Measurements from ENCODE around the gene SAMD3.
"Not testable (repeated sequence)": the region's sequence is repeated elsewhere in the genome, so short reads cannot be mapped to it uniquely, and the experiment has no call there.

The SAMD3 gene

DNA sequence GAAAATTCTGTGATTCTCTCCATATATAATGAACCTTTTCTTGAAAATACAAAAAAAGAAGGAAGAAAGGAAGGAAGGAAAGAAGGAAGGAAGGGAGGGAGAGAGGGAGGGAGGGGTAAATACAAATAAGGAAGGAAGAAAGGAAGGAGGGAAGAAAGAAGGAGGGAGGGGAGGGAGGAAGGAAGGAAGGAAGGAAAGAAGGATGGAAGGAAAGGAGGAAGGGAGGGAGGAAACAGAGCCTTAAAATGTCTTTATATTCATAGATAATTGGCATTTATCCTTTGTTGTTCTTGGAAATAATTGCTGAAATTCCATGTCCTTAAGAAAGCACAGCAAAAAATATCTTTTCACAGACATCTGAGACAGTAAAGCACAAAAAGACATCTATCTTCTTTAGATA lies 40.3 kb downstream of the SAMD3 start:
- H3K9me2 ChIP-seq (replicated peaks; ENCODE audit: low read depth, low read length), result no peaks in the 10 kb centered on the region
- H3K4me1 ChIP-seq (ENCODE audit: insufficient read depth, low read length, poor library complexity, severe bottlenecking), result peaks cover 11% of the 10 kb centered on the region
- H3K36me3 ChIP-seq (ENCODE audit: insufficient read depth, low read length), result no peaks in the 10 kb centered on the region
- no peak for TF ChIP-seq EZH2phosphoT487 (IDR thresholded peaks at IDR 0.05; ENCODE audit: borderline replicate concordance)
- TF ChIP-seq, protein P1, sequence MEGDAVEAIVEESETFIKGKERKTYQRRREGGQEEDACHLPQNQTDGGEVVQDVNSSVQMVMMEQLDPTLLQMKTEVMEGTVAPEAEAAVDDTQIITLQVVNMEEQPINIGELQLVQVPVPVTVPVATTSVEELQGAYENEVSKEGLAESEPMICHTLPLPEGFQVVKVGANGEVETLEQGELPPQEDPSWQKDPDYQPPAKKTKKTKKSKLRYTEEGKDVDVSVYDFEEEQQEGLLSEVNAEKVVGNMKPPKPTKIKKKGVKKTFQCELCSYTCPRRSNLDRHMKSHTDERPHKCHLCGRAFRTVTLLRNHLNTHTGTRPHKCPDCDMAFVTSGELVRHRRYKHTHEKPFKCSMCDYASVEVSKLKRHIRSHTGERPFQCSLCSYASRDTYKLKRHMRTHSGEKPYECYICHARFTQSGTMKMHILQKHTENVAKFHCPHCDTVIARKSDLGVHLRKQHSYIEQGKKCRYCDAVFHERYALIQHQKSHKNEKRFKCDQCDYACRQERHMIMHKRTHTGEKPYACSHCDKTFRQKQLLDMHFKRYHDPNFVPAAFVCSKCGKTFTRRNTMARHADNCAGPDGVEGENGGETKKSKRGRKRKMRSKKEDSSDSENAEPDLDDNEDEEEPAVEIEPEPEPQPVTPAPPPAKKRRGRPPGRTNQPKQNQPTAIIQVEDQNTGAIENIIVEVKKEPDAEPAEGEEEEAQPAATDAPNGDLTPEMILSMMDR (conservative IDR thresholded peaks at IDR 0.05; ENCODE audit: low read length), result no peak
- no peak overlapping the region for H3K4me2 ChIP-seq (ENCODE audit: low read depth, low read length, poor library complexity, severe bottlenecking)
- H2AFZ ChIP-seq (ENCODE audit: low read length), result no peak overlapping the region
- H4K20me1 ChIP-seq (ENCODE audit: insufficient read depth, low read length, poor library complexity, severe bottlenecking), result no peaks in the 10 kb centered on the region
- H3K9ac ChIP-seq (ENCODE audit: low read depth, low read length, poor library complexity, severe bottlenecking), result no peak overlapping the region
- no peaks in the 10 kb centered on the region for H3F3A ChIP-seq (ENCODE audit: low read depth)
- no peaks in the 10 kb centered on the region for H3K27me3 ChIP-seq (ENCODE audit: insufficient read depth, low read length, poor library complexity, severe bottlenecking)
- no peaks in the 10 kb centered on the region for H3K9me3 ChIP-seq (ENCODE audit: insufficient read depth, low read depth, low read length)
- no peaks in the 10 kb centered on the region for H3K79me2 ChIP-seq (ENCODE audit: insufficient read depth, low read length)
- no peak overlapping the region for H3K4me3 ChIP-seq (ENCODE audit: low read length, poor library complexity, severe bottlenecking)

DNA sequence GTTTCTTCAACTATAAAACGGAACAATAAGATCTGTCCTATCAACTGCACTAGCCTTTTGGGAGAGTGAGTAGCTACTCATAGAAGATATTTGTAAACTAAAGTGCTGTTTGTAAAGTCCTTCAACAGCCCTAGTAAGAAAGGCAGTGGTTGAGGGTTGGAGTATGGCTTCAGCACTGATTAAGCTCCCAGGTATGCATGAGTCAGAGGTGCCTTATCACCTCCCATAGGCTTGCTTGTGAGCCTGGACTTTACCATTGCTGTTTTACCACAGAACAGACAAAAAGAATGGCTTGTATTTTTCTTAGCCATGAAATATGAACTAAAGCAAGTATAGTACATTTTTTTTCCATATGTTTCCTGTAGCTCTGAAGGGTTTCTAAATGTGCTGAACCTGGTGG lies 44.1 kb downstream of the SAMD3 start:
- Histone ChIP-seq H3K79me2 (ENCODE audit: insufficient read depth, low read length) (no peaks in the 10 kb centered on the region), H3K4me1 (ENCODE audit: insufficient read depth, low read length, poor library complexity, severe bottlenecking) (peaks cover 4% of the 10 kb centered on the region), H3K9me3 (ENCODE audit: insufficient read depth, low read depth, low read length) (no peaks in the 10 kb centered on the region), H3K27me3 (ENCODE audit: insufficient read depth, low read length, poor library complexity, severe bottlenecking) (no peaks in the 10 kb centered on the region), H3K9ac (ENCODE audit: low read depth, low read length, poor library complexity, severe bottlenecking) (no peak overlapping the region), H3F3A (ENCODE audit: low read depth) (no peaks in the 10 kb centered on the region), H2AFZ (ENCODE audit: low read length) (no peak overlapping the region), H3K9me2 (replicated peaks; ENCODE audit: low read depth, low read length) (no peaks in the 10 kb centered on the region), H4K20me1 (ENCODE audit: insufficient read depth, low read length, poor library complexity, severe bottlenecking) (no peaks in the 10 kb centered on the region), H3K4me3 (ENCODE audit: low read length, poor library complexity, severe bottlenecking) (no peak overlapping the region), H3K36me3 (ENCODE audit: insufficient read depth, low read length) (no peaks in the 10 kb centered on the region), H3K4me2 (ENCODE audit: low read depth, low read length, poor library complexity, severe bottlenecking) (no peak overlapping the region)
- TF ChIP-seq, protein P1 (conservative IDR thresholded peaks at IDR 0.05; ENCODE audit: low read length), result no peak
- TF ChIP-seq EZH2phosphoT487 (IDR thresholded peaks at IDR 0.05; ENCODE audit: borderline replicate concordance), result no peak

DNA sequence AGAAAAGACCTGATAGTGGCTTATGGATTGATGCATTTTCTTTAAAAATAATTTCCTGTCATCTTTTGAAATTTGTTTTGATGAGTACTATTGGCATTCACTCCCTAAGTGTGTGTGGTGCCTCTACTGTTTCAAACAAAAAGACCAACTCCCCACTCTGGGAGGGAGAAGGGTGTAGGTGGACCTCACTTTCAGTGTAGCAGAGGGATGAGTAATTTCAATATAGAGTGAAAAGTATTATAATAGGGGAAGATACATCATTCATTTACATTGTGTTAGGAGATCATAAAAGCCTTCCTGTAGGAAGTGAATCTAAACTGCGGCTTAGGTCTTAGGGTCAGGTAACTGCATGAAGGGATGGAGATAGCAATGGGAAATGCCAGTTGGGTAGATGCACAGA lies 46.4 kb downstream of the SAMD3 start:
- Histone ChIP-seq H3K79me2 (ENCODE audit: insufficient read depth, low read length) (no peaks in the 10 kb centered on the region), H3F3A (ENCODE audit: low read depth) (no peaks in the 10 kb centered on the region), H4K20me1 (ENCODE audit: insufficient read depth, low read length, poor library complexity, severe bottlenecking) (no peaks in the 10 kb centered on the region), H3K9ac (ENCODE audit: low read depth, low read length, poor library complexity, severe bottlenecking) (no peak overlapping the region), H3K9me3 (ENCODE audit: insufficient read depth, low read depth, low read length) (no peaks in the 10 kb centered on the region), H3K4me1 (ENCODE audit: insufficient read depth, low read length, poor library complexity, severe bottlenecking) (no peaks in the 10 kb centered on the region), H3K4me2 (ENCODE audit: low read depth, low read length, poor library complexity, severe bottlenecking) (no peak overlapping the region), H3K4me3 (ENCODE audit: low read length, poor library complexity, severe bottlenecking) (no peak overlapping the region), H3K36me3 (ENCODE audit: insufficient read depth, low read length) (no peaks in the 10 kb centered on the region), H3K27me3 (ENCODE audit: insufficient read depth, low read length, poor library complexity, severe bottlenecking) (no peaks in the 10 kb centered on the region), H3K9me2 (replicated peaks; ENCODE audit: low read depth, low read length) (no peaks in the 10 kb centered on the region), H2AFZ (ENCODE audit: low read length) (no peak overlapping the region)
- TF ChIP-seq, protein P1 (conservative IDR thresholded peaks at IDR 0.05; ENCODE audit: low read length), result no peak
- no peak for TF ChIP-seq EZH2phosphoT487 (IDR thresholded peaks at IDR 0.05; ENCODE audit: borderline replicate concordance)

DNA sequence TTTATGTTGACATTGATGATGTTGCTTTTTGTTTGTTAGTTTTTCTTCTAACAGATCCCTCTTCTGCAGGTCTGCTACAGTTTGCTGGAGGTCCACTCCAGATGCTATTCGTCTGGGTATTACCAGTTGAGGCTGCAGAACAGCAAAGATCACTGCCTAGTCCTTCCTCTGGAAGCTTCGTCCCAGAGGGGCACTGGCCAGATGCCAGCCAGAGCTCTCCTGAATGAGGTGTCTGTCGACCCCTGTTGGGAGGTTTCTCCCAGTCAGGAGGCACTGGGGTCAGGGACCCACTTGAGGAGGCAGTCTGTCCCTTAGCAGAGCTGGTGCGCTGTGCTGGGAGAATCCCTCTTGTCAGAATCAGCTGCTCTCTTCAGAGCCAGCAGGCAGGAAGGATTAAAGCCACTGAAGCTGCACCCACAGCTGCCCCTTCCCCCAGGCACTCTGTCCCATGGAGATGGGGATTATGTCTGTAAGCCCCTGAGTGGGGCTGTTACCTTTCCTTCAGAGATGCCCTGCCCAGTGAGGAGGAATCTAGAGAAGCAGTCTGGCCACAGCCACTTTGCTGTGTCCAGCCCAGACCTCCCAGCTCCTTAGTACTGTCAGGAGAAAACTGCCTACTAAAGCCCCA lies 49.3 kb downstream of the SAMD3 start:
- not testable (repeated sequence) for H4K20me1 ChIP-seq (ENCODE audit: insufficient read depth, low read length, poor library complexity, severe bottlenecking); H3K9me3 ChIP-seq (ENCODE audit: insufficient read depth, low read depth, low read length); H3K4me2 ChIP-seq (ENCODE audit: low read depth, low read length, poor library complexity, severe bottlenecking); H2AFZ ChIP-seq (ENCODE audit: low read length); H3K4me3 ChIP-seq (ENCODE audit: low read length, poor library complexity, severe bottlenecking); H3K27me3 ChIP-seq (ENCODE audit: insufficient read depth, low read length, poor library complexity, severe bottlenecking); H3K4me1 ChIP-seq (ENCODE audit: insufficient read depth, low read length, poor library complexity, severe bottlenecking); H3K36me3 ChIP-seq (ENCODE audit: insufficient read depth, low read length); H3K79me2 ChIP-seq (ENCODE audit: insufficient read depth, low read length); H3K9me2 ChIP-seq (replicated peaks; ENCODE audit: low read depth, low read length); H3F3A ChIP-seq (ENCODE audit: low read depth); H3K9ac ChIP-seq (ENCODE audit: low read depth, low read length, poor library complexity, severe bottlenecking)

DNA sequence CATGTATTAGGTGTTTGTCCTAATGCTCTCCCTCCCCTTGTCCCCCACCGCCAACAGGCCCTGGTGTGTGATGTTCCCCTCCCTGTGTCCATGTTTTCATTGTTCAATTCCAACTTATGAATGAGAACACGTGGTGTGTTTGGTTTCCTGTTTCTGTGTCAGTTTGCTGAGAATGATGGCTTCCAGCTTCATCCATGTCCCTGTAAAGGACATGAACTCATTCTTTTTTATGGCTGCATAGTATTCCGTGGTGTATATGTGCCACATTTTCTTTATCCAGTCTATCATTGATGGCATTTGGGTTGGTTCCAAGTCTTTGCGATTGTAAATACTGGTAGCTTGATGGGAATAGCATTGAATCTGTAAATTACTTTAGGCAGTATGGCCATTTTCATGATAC lies 52.6 kb downstream of the SAMD3 start:
- H3K9me3 ChIP-seq (ENCODE audit: insufficient read depth, low read depth, low read length); H3K79me2 ChIP-seq (ENCODE audit: insufficient read depth, low read length); H4K20me1 ChIP-seq (ENCODE audit: insufficient read depth, low read length, poor library complexity, severe bottlenecking); H3K9me2 ChIP-seq (replicated peaks; ENCODE audit: low read depth, low read length); H3K27me3 ChIP-seq (ENCODE audit: insufficient read depth, low read length, poor library complexity, severe bottlenecking); H3K4me2 ChIP-seq (ENCODE audit: low read depth, low read length, poor library complexity, severe bottlenecking); H3K36me3 ChIP-seq (ENCODE audit: insufficient read depth, low read length); H3K4me1 ChIP-seq (ENCODE audit: insufficient read depth, low read length, poor library complexity, severe bottlenecking); H2AFZ ChIP-seq (ENCODE audit: low read length); H3F3A ChIP-seq (ENCODE audit: low read depth); H3K9ac ChIP-seq (ENCODE audit: low read depth, low read length, poor library complexity, severe bottlenecking); H3K4me3 ChIP-seq (ENCODE audit: low read length, poor library complexity, severe bottlenecking): not testable (repeated sequence)
